Neural cell (in vitro differentiated cells): ENCODE measurements around the gene TMEM234. TPM values are rescaled to one million over a fixed set of nuclear protein-coding genes. Genes with fewer than 3 reads are reported as not detected.

Experiments used
- H2AFZ ChIP-seq: fragments of 200-600, 300-800 bp; sonication (generic), shearing (Covaris generic); 2 replicates; pipeline ENCODE4 v1.6.0; 2014; ENCODE audit warnings: low read depth, mild to moderate bottlenecking, antibody characterized with exemption, low read length, moderate library complexity
- H3F3A ChIP-seq: fragments of 200-600 bp; shearing (Covaris generic); 2 replicates; pipeline ENCODE4 v1.6.1; 2016; ENCODE audit warnings: mild to moderate bottlenecking, moderate library complexity, mixed read lengths, antibody characterized with exemption, low read length; ENCODE audit not compliant: insufficient read depth, poor library complexity, severe bottlenecking
- H3K27ac ChIP-seq: fragments of 200-600, 300-800 bp; sonication (generic), shearing (Covaris generic); 2 replicates; pipeline ENCODE4 v1.5.1; 2014; ENCODE audit warnings: mild to moderate bottlenecking, low read length, moderate library complexity
- H3K27me3 ChIP-seq: fragments of 300-800, 200-600 bp; sonication (generic), shearing (Covaris generic); 2 replicates; pipeline ENCODE4 v1.6.0; 2014; ENCODE audit warnings: mild to moderate bottlenecking, low read depth, low read length, moderate library complexity; ENCODE audit not compliant: insufficient read depth
- H3K36me3 ChIP-seq: fragments of 300-800, 200-600 bp; sonication (generic), shearing (Covaris generic); 2 replicates; pipeline ENCODE4 v1.5.1; 2014; ENCODE audit warnings: mild to moderate bottlenecking, antibody characterized with exemption, low read length, moderate library complexity; ENCODE audit not compliant: insufficient read depth
- H3K4me2 ChIP-seq: fragments of 300-800, 200-600 bp; sonication (generic), shearing (Covaris generic); 2 replicates; pipeline ENCODE4 v1.6.0; 2014; ENCODE audit warnings: mild to moderate bottlenecking, low read length
- H3K4me3 ChIP-seq: fragments of 300-800, 200-600 bp; sonication (generic), shearing (Covaris generic); 2 replicates; pipeline ENCODE4 v1.5.1; 2014; ENCODE audit warnings: mild to moderate bottlenecking, low read length, moderate library complexity
- H3K79me2 ChIP-seq: fragments of 200-600 bp; shearing (Covaris generic); replicated peaks from 2 replicates; pipeline ENCODE4 v1.6.0; 2014; ENCODE audit warnings: mild to moderate bottlenecking, low read length, moderate library complexity; ENCODE audit not compliant: insufficient read depth
- H3K9ac ChIP-seq: fragments of 300-800, 200-600 bp; sonication (generic), shearing (Covaris generic); 2 replicates; pipeline ENCODE4 v1.6.1; 2016; ENCODE audit warnings: mild to moderate bottlenecking, low read length, mixed read lengths
- H3K9me2 ChIP-seq: fragments of 200-600 bp; shearing (Covaris generic); 2 replicates; pipeline ENCODE4 v1.6.1; 2016; ENCODE audit warnings: mild to moderate bottlenecking, low read length, mixed read lengths; ENCODE audit not compliant: insufficient read depth
- H3K9me3 ChIP-seq: fragments of 200-600, 300-800 bp; sonication (generic), shearing (Covaris generic); 2 replicates; pipeline ENCODE4 v1.6.1; 2016; ENCODE audit warnings: mild to moderate bottlenecking, mixed run types, low read length, moderate library complexity, mixed read lengths
- H4K20me1 ChIP-seq: fragments of 200-600 bp; shearing (Covaris generic); 2 replicates; pipeline ENCODE4 v1.6.1; 2016; ENCODE audit warnings: mild to moderate bottlenecking, mixed run types; ENCODE audit not compliant: insufficient read depth
- CTCF ChIP-seq: fragments of 450-650 bp; IDR thresholded peaks from 2 replicates; pipeline ENCODE4 v1.5.1; 2014; ENCODE audit warnings: antibody characterized with exemption, mild to moderate bottlenecking, moderate library complexity; ENCODE audit not compliant: poor library complexity, severe bottlenecking
- EP300 ChIP-seq: fragments of 450-650 bp; conservative IDR thresholded peaks from 2 replicates; pipeline ENCODE4 v1.6.1; 2014; ENCODE audit warnings: antibody characterized with exemption, mild to moderate bottlenecking, moderate library complexity; ENCODE audit not compliant: poor library complexity, severe bottlenecking
- EZH2 ChIP-seq: fragments of 200-600, 300-800 bp; shearing (Covaris generic), sonication (generic); IDR thresholded peaks from 2 replicates; pipeline ENCODE4 v1.6.1; 2014; ENCODE audit warnings: antibody characterized with exemption, low read length, borderline replicate concordance, mild to moderate bottlenecking; ENCODE audit not compliant: insufficient read depth, poor library complexity, severe bottlenecking
- MXI1 ChIP-seq: fragments of 450-650 bp; conservative IDR thresholded peaks from 2 replicates; pipeline ENCODE4 v1.6.1; 2014; ENCODE audit warnings: antibody characterized with exemption, mild to moderate bottlenecking; ENCODE audit not compliant: poor library complexity, severe bottlenecking
- POLR2AphosphoS5 ChIP-seq: IDR thresholded peaks from 2 replicates; pipeline ENCODE4 v1.6.1; 2012
- RAD21 ChIP-seq: fragments of 450-650 bp; conservative IDR thresholded peaks from 2 replicates; pipeline ENCODE4 v1.6.1; 2014; ENCODE audit warnings: antibody characterized with exemption, mild to moderate bottlenecking, moderate library complexity
- REST ChIP-seq: IDR thresholded peaks from 2 replicates; pipeline ENCODE4 v1.6.1; 2012; ENCODE audit warnings: borderline replicate concordance
- SMC3 ChIP-seq: fragments of 450-650 bp; conservative IDR thresholded peaks from 2 replicates; pipeline ENCODE4 v1.6.1; 2014; ENCODE audit warnings: antibody characterized with exemption, mild to moderate bottlenecking, moderate library complexity; ENCODE audit not compliant: poor library complexity
- TAF1 ChIP-seq: IDR thresholded peaks from 2 replicates; pipeline ENCODE4 v1.6.1; 2012; ENCODE audit warnings: low read depth
- polyA plus RNA-seq: library from polyadenylated mRNA; depleted of rRNA; stranded (reverse); fragments of >200 nt; gene quantifications from 2 replicates; pipeline ENCODE4 v1.2.3, GENCODE V29; 2014

TMEM234 gene
- polyA plus RNA-seq, 1 donor from 2014 or later, result 24.4 TPM

- Histone ChIP-seq H3K79me2 (peaks cover 22% of the 10 kb centered on the region), H3K9me2 (no peaks in the 10 kb centered on the region), H3K9me3 (no peaks in the 10 kb centered on the region), H3K4me2 (no peak overlapping the region), H4K20me1 (no peaks in the 10 kb centered on the region), H3K27ac (no peak overlapping the region), H3K27me3 (no peaks in the 10 kb centered on the region), H3K36me3 (no peaks in the 10 kb centered on the region), H2AFZ (no peak overlapping the region), H3K9ac (no peak overlapping the region), H3K4me3 (no peak overlapping the region), H3F3A (no peaks in the 10 kb centered on the region)
- TF ChIP-seq EZH2 (no peak), TAF1 (no peak)
Observed at GRCh38 chr1:32224285-32224684, 2.1 kb upstream of the TMEM234 start.

GRCh38 chr1:32223683-32224082 is 1.5 kb upstream of the TMEM234 start:
- TF ChIP-seq CTCF (no peak), TAF1 (no peak), MXI1 (no peak), EZH2 (no peak), REST (no peak), POLR2AphosphoS5 (no peak), RAD21 (no peak), EP300 (no peak), SMC3 (no peak)
- no peak overlapping the region for H3K9ac ChIP-seq
- H3F3A ChIP-seq, result no peaks in the 10 kb centered on the region
- no peak overlapping the region for H3K4me2 ChIP-seq
- H3K79me2 ChIP-seq, result peaks cover 22% of the 10 kb centered on the region
- no peak overlapping the region for H2AFZ ChIP-seq
- H3K27ac ChIP-seq, result no peak overlapping the region
- H3K9me3 ChIP-seq, result no peaks in the 10 kb centered on the region
- no peaks in the 10 kb centered on the region for H3K27me3 ChIP-seq
- H3K36me3 ChIP-seq, result no peaks in the 10 kb centered on the region
- H4K20me1 ChIP-seq, result no peaks in the 10 kb centered on the region
- no peaks in the 10 kb centered on the region for H3K9me2 ChIP-seq
- peak overlapping the region; percentile 80 for H3K4me3 ChIP-seq

- no peaks in the 10 kb centered on the region for H3K9me3 ChIP-seq
- peak overlapping the region; percentile 89 for H3K27ac ChIP-seq
- H3K4me3 ChIP-seq, result peak overlapping the region; percentile 80
- H3K9me2 ChIP-seq, result no peaks in the 10 kb centered on the region
- no peaks in the 10 kb centered on the region for H3F3A ChIP-seq
- H4K20me1 ChIP-seq, result no peaks in the 10 kb centered on the region
- H3K4me2 ChIP-seq, result peak overlapping the region; percentile 93
- peak overlapping the region; percentile 89 for H3K9ac ChIP-seq
- TF ChIP-seq EZH2, result no peak
- TF ChIP-seq REST, result peak; percentile 0
- peak overlapping the region; percentile 75 for H2AFZ ChIP-seq
- no peaks in the 10 kb centered on the region for H3K27me3 ChIP-seq
- H3K36me3 ChIP-seq, result peaks cover 4% of the 10 kb centered on the region
- peaks cover 22% of the 10 kb centered on the region for H3K79me2 ChIP-seq
Observed at GRCh38 chr1:32221581-32221979, 573 bp downstream of the TMEM234 start.
